Neural cell (in vitro differentiated cells): Measurements from ENCODE around the gene MARK1.

Experiments
- CTCF ChIP-seq: fragments of 450-650 bp; IDR thresholded peaks from 2 replicates; pipeline ENCODE4 v1.5.1; 2014; ENCODE audit warnings: antibody characterized with exemption, mild to moderate bottlenecking, moderate library complexity; ENCODE audit not compliant: poor library complexity, severe bottlenecking
- EZH2 ChIP-seq: fragments of 200-600, 300-800 bp; shearing (Covaris generic), sonication (generic); IDR thresholded peaks from 2 replicates; pipeline ENCODE4 v1.6.1; 2014; ENCODE audit warnings: antibody characterized with exemption, low read length, borderline replicate concordance, mild to moderate bottlenecking; ENCODE audit not compliant: insufficient read depth, poor library complexity, severe bottlenecking
- RAD21 ChIP-seq: fragments of 450-650 bp; conservative IDR thresholded peaks from 2 replicates; pipeline ENCODE4 v1.6.1; 2014; ENCODE audit warnings: antibody characterized with exemption, mild to moderate bottlenecking, moderate library complexity
- TAF1 ChIP-seq: IDR thresholded peaks from 2 replicates; pipeline ENCODE4 v1.6.1; 2012; ENCODE audit warnings: low read depth

- TF ChIP-seq CTCF, result no peak
- no peak for TF ChIP-seq TAF1
- no peak for TF ChIP-seq EZH2
- TF ChIP-seq RAD21, result no peak
Measured at GRCh38 chr1:220677251-220677650, 149.3 kb downstream of the MARK1 start.
